Tibial nerve (tissue), 4 donors: ENCODE measurements around the gene DSC2.

ENCODE experiments used
- EP300 ChIP-seq, 2 donors: sonication (generic); formaldehyde crosslinking; IDR thresholded peaks; one replicate each; pipeline ENCODE4 v1.6.1; 2017; ENCODE audit warnings: antibody characterized with exemption in 2 of 2, mild to moderate bottlenecking in 1 of 2
- POLR2A ChIP-seq, 2 donors: fragments of 450-650 bp; IDR thresholded peaks; one replicate each; pipeline ENCODE4 v1.6.1; 2017; ENCODE audit warnings: antibody characterized with exemption in 2 of 2, mild to moderate bottlenecking in 2 of 2, moderate library complexity in 2 of 2
- TF ChIP-seq, protein P1 (sequence below), 5 experiments: fragments of 200-600 bp in 3 of 5; fragments of 450-650 bp in 2 of 5; sonication (generic) in 3 of 5; IDR thresholded peaks; one replicate each; pipeline ENCODE4 v1.5.1; 2016 to 2019; ENCODE audit warnings: antibody characterized with exemption in 5 of 5, mild to moderate bottlenecking in 3 of 5, moderate library complexity in 2 of 5

GRCh38 chr18:31143025-31143424, 40.8 kb upstream of the DSC2 start:
- TF ChIP-seq, protein P1, sequence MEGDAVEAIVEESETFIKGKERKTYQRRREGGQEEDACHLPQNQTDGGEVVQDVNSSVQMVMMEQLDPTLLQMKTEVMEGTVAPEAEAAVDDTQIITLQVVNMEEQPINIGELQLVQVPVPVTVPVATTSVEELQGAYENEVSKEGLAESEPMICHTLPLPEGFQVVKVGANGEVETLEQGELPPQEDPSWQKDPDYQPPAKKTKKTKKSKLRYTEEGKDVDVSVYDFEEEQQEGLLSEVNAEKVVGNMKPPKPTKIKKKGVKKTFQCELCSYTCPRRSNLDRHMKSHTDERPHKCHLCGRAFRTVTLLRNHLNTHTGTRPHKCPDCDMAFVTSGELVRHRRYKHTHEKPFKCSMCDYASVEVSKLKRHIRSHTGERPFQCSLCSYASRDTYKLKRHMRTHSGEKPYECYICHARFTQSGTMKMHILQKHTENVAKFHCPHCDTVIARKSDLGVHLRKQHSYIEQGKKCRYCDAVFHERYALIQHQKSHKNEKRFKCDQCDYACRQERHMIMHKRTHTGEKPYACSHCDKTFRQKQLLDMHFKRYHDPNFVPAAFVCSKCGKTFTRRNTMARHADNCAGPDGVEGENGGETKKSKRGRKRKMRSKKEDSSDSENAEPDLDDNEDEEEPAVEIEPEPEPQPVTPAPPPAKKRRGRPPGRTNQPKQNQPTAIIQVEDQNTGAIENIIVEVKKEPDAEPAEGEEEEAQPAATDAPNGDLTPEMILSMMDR (IDR thresholded peaks at IDR 0.05), result no peak
- TF ChIP-seq POLR2A (IDR thresholded peaks at IDR 0.05) (no peak), EP300 (IDR thresholded peaks at IDR 0.05) (no peak)
